Measurements from ENCODE around the gene ITPRIPL1. TPM values are rescaled to one million over a fixed set of nuclear protein-coding genes. Genes with fewer than 3 reads are reported as not detected.

ITPRIPL1 gene
- total and polyA plus RNA-seq, 2 of the 8 experiments (the other 6 are each of a cell fraction or from before 2014, with no cell fraction given) = 10.6 to 16.1 TPM

DNA sequence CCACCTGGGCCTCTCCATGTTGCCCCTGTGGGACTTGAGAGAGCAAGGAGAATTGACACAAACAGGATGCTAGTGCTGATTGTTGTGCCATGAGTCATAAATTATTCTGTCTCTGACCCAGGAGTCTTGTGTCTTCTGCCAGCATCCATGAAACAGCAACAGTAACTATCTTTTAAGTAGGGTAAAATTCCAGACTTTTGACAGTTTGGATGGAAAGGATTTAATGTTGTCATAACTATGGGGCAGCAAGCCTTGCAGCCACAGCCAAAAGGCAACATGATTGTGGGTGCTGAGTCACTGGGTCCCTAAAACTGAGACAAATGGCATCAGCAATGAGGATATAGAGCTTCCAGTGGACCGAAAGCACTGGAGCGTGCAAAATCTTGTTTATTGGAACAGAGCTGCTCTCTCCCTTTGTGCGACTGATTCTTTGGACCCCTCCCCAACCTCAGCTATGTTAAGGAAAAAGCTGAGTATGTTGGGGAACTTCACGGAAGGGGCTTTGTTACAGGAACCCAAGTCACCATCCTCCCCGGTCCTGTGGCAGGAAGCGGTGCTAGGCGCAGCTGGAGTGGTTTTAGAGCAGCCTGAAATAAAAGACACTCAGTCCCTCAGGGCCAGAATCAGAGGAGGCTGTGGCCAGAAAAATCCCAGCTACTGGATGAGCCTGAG lies 9.6 kb upstream of the ITPRIPL1 start:
- Histone ChIP-seq H2BK15ac (ENCODE audit: low read length) (no peak overlapping the region), H4K20me1 (replicated peaks in 1 of 2; ENCODE audit: control insufficient read depth in 1 of 2, insufficient read depth in 2 of 2, low read length in 2 of 2) (no peaks in the 10 kb centered on the region), H4K5ac (ENCODE audit: insufficient read length, low read depth, low read length) (no peak overlapping the region), H3K9ac (replicated peaks in 1 of 4; ENCODE audit: extremely low read depth in 1 of 4, low read depth in 3 of 4, low read length in 3 of 4) (no peak overlapping the region), H2BK12ac (ENCODE audit: low read depth, low read length) (0 out of 2 replicates have a peak overlapping the region, but pooled peaks have one; percentile 60), H3K4me3 (ENCODE audit: extremely low read depth in 1 of 4, insufficient read depth in 2 of 4, low read depth in 3 of 4, low read length in 4 of 4) (no peak overlapping the region), H2AK5ac (ENCODE audit: low read depth, low read length) (no peak overlapping the region), H3K27me3 (replicated peaks in 1 of 4; ENCODE audit: control insufficient read depth in 3 of 4, extremely low read depth in 1 of 4, insufficient read depth in 3 of 4, low read length in 3 of 4) (peaks cover 0 to 11% (median 8%) of the 10 kb centered on the region in 4 experiments; a peak in 6 of 7 replicates), H4K91ac (replicated peaks; ENCODE audit: insufficient read length, low read length) (no peak overlapping the region), H3K27ac (ENCODE audit: low read depth, low read length) (no peak overlapping the region), H3K9me3 (ENCODE audit: insufficient read depth in 2 of 2, low read depth in 1 of 2, low read length in 1 of 2) (no peaks in the 10 kb centered on the region), H3K14ac (ENCODE audit: insufficient read length) (no peak overlapping the region), H3K23me2 (ENCODE audit: low read depth, low read length) (no peaks in the 10 kb centered on the region), H3K4me2 (ENCODE audit: insufficient read depth in 1 of 2, low read depth in 2 of 2, low read length in 2 of 2) (no peak overlapping the region), H3K79me2 (ENCODE audit: control insufficient read depth in 1 of 2, insufficient read depth in 2 of 2, low read length in 2 of 2) (no peaks in the 10 kb centered on the region), H3K79me1 (ENCODE audit: low read depth, low read length) (no peaks in the 10 kb centered on the region), H3K56ac (replicated peaks; ENCODE audit: insufficient read length, low read depth, low read length) (no peak overlapping the region), H3K4me1 (replicated peaks in 1 of 4; ENCODE audit: control insufficient read depth in 3 of 4, insufficient read depth in 4 of 4, low read length in 3 of 4) (no peaks in the 10 kb centered on the region), H3K18ac (ENCODE audit: extremely low read depth, low read length) (no peak overlapping the region), H2BK20ac (ENCODE audit: low read length) (no peak overlapping the region), H3K4ac (replicated peaks; ENCODE audit: insufficient read length, low read depth, low read length) (no peak overlapping the region), H2BK5ac (ENCODE audit: low read depth, low read length) (no peak overlapping the region), H4K8ac (ENCODE audit: extremely low read depth, insufficient read depth, low read length) (no peak overlapping the region), H2BK120ac (replicated peaks; ENCODE audit: low read depth, low read length) (no peak overlapping the region), H3K36me3 (ENCODE audit: control insufficient read depth in 2 of 4, insufficient read depth in 4 of 4, low read length in 3 of 4) (no peaks in the 10 kb centered on the region), H3K23ac (ENCODE audit: insufficient read length) (no peak overlapping the region), H2AFZ (ENCODE audit: low read length) (no peak overlapping the region)
- FAIRE-seq = no peak
- TF ChIP-seq EP300 (IDR thresholded peaks at IDR 0.05; ENCODE audit: borderline replicate concordance in 1 of 2, low read depth in 2 of 2, low read length in 2 of 2) = no peak
- TF ChIP-seq BACH1 (IDR thresholded peaks at IDR 0.05; ENCODE audit: low read length) = no peak
- TF ChIP-seq RBBP5 (IDR thresholded peaks at IDR 0.05; ENCODE audit: borderline replicate concordance, low read depth, low read length) = no peak
- no peak for TF ChIP-seq RFX5 (IDR thresholded peaks at IDR 0.05; ENCODE audit: borderline replicate concordance, low read depth, low read length)
- TF ChIP-seq CREB1 (IDR thresholded peaks at IDR 0.05) = no peak
- TF ChIP-seq RXRA (IDR thresholded peaks at IDR 0.05; ENCODE audit: insufficient read depth, low read depth, low read length) = no peak
- no peak for TF ChIP-seq TAF7 (optimal IDR thresholded peaks at IDR 0.05; ENCODE audit: borderline replicate concordance, low read depth, low read length)
- no peak for TF ChIP-seq HDAC6 (IDR thresholded peaks at IDR 0.05; ENCODE audit: low read depth, low read length)
- TF ChIP-seq, protein P1, sequence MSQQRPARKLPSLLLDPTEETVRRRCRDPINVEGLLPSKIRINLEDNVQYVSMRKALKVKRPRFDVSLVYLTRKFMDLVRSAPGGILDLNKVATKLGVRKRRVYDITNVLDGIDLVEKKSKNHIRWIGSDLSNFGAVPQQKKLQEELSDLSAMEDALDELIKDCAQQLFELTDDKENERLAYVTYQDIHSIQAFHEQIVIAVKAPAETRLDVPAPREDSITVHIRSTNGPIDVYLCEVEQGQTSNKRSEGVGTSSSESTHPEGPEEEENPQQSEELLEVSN (IDR thresholded peaks at IDR 0.05) = no peak
- no peak for TF ChIP-seq SIRT6 (IDR thresholded peaks at IDR 0.05; ENCODE audit: low read length)
- no peak for TF ChIP-seq BRCA1 (IDR thresholded peaks at IDR 0.05; ENCODE audit: low read depth, low read length)
- TF ChIP-seq JUN (IDR thresholded peaks at IDR 0.05; ENCODE audit: low read depth, low read length) = no peak
- no peak for DNase-seq (ENCODE audit: low read depth in 1 of 2, low spot score in 2 of 2)
- CTCF ChIA-PET (ENCODE audit: partially characterized antibody) = interaction anchor here (0.7 kb wide), 1 partner anchor 9 kb away, joined by 3 read pairs; the partner anchor contains the start of gene ITPRIPL1
- POLR2A ChIA-PET (ENCODE audit: partially characterized antibody) = no interaction called here
- 93% methylated on average over 7 of the region's 7 CpGs; no CpG with 5 or more reads in 1 of the 2 experiments for WGBS, 2 experiments (ENCODE audit: extremely low coverage in 1 of 2, insufficient coverage in 1 of 2, insufficient read length in 1 of 2, insufficient replicate concordance in 2 of 2, low coverage in 1 of 2, low lambda C conversion rate in 2 of 2, missing lambda C conversion rate in 1 of 2)

Data from H1 (cell line).